Central memory CD8-positive, alpha-beta T cell (primary cell): ENCODE measurements around the gene C5orf22.

Experiments
- ATAC-seq: fragments of 150-1000 bp; cut with Tn5 transposase; replicated peaks from 2 replicates; pipeline ENCODE4 v1.10.0; 2022; ENCODE audit warnings: mild to moderate bottlenecking, moderate FRiP score, moderate number of reproducible peaks; ENCODE audit not compliant: poor library complexity, severe bottlenecking; ENCODE audit errors: extremely low read depth
- DNase-seq, 2 donors: peaks; one replicate each; pipeline ENCODE4 v3.0.0; 2021; ENCODE audit warnings: low spot score in 2 of 2
- H3K27ac Mint-ChIP-seq: one replicate; pipeline ENCODE4 v1.8.0; 2022; ENCODE audit warnings: low read depth, mild to moderate bottlenecking, moderate library complexity, mixed read lengths
- H3K27me3 Mint-ChIP-seq: one replicate; pipeline ENCODE4 v1.8.0; 2022; ENCODE audit warnings: mixed read lengths
- H3K36me3 Mint-ChIP-seq: one replicate; pipeline ENCODE4 v1.8.0; 2022; ENCODE audit warnings: mild to moderate bottlenecking, moderate library complexity, mixed read lengths; ENCODE audit not compliant: insufficient read depth
- H3K4me1 Mint-ChIP-seq: one replicate; pipeline ENCODE4 v1.8.0; 2022; ENCODE audit warnings: mixed read lengths
- H3K4me3 Mint-ChIP-seq: one replicate; pipeline ENCODE4 v1.8.0; 2022; ENCODE audit warnings: mild to moderate bottlenecking, moderate library complexity, mixed read lengths
- H3K9me3 Mint-ChIP-seq: one replicate; pipeline ENCODE4 v1.8.0; 2022; ENCODE audit warnings: mixed read lengths

C5orf22 gene

DNA sequence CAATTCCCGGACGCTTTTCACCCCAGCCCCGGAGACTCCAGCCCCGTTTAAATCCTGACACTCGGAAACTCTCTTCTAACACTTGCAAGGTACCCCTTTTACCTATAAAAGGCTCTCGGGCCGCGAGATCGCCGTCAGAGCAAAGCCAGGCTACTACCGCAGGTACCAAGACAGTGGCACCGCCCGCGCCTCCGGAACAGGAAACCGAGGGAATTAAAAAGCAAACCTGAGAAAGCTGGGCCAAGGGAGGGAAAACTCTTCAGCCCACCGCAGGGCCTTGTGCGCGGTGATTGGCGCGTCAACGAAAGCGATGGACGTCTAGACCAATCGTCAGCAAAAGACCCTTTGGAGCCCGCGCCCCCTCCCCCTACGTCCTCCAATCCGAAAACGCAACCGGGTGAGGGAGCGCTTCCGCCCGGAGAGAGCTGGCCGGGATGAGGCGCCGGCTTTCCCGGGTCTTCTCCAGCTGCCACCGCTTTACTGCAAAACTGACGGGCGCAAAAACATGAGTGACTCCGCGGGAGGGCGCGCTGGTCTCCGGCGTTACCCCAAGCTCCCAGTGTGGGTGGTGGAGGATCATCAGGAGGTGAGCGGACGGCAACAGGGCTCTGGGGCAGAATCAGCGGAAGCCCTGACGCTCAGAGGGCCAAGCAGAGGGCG is at the start of gene C5orf22, which contains the start of gene DROSHA:
C5orf22 (plus strand) TSS at position 414 of the 660 bp plus-strand sequence; CDS start at position 506, 92 bp downstream.
DROSHA (minus strand) TSS at position 206 of the 660 bp plus-strand sequence. CDS start 3,034 bp downstream, outside the sequence.
- peak within 1 kb of the TSS; percentile 98 for H3K4me3 Mint-ChIP-seq
- no peaks in the 10 kb centered on the region for H3K27me3 Mint-ChIP-seq
- ATAC-seq (peak; percentile 93), DNase-seq (peak; percentile 76 to 77)
- no peaks in the 10 kb centered on the region for H3K9me3 Mint-ChIP-seq
- peak within 1 kb of the TSS; percentile 96 for H3K27ac Mint-ChIP-seq
- H3K4me1 Mint-ChIP-seq = peaks cover 59% of the 10 kb centered on the region
- H3K36me3 Mint-ChIP-seq = peaks cover 52% of the 10 kb centered on the region

DNA sequence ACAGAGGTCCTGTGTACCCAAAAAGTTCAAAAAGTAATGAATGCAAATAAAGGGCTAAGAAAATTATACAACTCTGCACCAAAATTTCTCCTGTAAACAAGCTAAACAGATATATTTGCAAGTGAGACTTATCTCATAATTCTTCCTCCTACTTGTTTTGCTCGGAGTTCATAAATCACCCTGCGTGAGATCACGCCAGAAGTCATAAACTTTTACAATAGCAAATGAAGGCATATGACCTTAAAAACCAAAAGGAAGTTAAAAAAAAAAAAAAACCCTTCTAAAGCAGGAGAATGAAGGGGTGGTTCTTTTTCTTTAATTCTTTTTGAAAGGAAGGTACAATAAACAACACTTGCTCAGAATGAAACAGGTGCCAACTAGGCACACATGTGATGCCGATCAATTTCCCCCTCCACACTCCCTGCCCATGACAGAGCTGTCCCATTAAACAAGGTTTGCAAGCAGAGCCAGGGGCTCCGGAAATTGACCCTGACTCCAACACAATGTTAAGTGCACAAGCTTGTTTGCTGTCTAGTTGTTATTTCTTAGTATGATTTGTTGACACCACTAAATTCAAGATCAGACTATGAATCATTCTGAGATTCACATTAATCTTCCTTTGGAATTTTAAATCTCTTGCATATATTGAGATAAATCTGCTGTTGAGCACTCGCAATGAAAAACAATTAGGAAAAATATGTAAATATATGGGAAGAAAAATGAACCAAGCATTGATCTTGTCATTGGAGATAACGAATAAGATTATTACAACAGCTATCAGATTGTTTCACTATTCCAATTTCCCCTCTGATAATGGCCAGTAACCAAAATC is 46.5 kb upstream of the C5orf22 start:
- Mint-ChIP-seq H3K4me1 (no peaks in the 10 kb centered on the region), H3K36me3 (peaks cover 47% of the 10 kb centered on the region), H3K4me3 (no peak overlapping the region), H3K27ac (no peak overlapping the region), H3K27me3 (no peaks in the 10 kb centered on the region), H3K9me3 (no peaks in the 10 kb centered on the region)
- ATAC-seq (no peak), DNase-seq (no peak)

DNA sequence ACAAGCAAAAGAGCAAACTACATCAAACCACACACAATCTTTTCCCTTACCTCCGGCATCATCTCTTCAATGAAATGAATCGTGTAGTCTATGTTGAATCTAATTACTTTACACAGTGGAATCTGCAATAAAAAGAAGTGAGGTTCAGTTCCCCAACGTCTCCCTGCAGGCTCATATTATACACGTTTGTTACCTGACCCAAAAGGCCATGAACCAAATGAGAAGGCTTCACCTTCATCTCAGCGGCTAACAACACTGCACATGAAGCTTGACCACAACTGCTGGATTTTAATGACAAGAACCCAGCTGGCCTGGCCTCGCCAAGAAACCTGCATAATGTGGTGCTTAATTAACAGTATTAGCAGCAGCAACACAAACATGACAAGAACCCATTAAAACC is 45.7 kb upstream of the C5orf22 start:
- Mint-ChIP-seq H3K27me3 (no peaks in the 10 kb centered on the region), H3K9me3 (no peaks in the 10 kb centered on the region), H3K4me1 (no peaks in the 10 kb centered on the region), H3K4me3 (no peak overlapping the region), H3K27ac (no peak overlapping the region), H3K36me3 (peaks cover 52% of the 10 kb centered on the region)
- ATAC-seq (no peak), DNase-seq (no peak)

DNA sequence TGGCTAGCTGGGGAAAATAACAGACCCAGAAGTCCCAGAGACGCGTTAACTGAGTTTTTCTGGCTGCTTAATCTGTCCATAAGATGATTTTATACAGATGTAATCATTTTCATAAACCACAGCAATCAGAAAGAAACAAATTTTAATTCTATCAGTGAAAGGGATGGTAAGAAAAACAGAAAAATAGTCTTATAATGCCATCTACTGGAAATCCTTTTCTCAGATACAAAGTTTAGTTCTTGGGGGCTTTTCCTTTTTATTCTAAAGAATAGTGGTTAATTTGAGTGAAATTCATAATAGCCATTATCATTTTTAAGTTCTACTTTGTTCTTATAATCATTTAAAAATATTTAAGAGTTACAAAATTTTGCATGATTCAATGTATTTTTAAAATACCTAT is 44.6 kb upstream of the C5orf22 start:
- H3K4me1 Mint-ChIP-seq = no peaks in the 10 kb centered on the region
- H3K9me3 Mint-ChIP-seq = no peaks in the 10 kb centered on the region
- no peak overlapping the region for H3K27ac Mint-ChIP-seq
- no peaks in the 10 kb centered on the region for H3K27me3 Mint-ChIP-seq
- no peak overlapping the region for H3K4me3 Mint-ChIP-seq
- no peak for ATAC-seq
- peaks cover 55% of the 10 kb centered on the region for H3K36me3 Mint-ChIP-seq
- DNase-seq = no peak

DNA sequence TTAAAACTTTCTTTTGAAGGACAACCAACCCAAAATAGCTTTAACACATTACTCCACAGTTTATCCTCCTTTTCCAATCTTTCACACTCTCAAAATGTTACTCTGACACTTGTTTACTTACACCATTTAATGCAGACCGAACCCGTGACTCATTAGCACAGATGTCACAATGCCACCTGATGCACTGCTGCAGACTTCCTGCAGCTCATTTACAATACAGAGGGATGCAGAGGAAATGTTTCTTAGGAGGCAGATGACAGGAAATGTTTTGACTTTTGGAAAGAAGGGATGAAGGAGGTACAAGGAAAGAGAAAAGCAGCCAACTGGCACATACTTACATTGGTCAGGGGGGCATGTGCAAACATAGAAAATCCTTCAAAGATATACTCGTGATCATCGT is 39.2 kb upstream of the C5orf22 start:
- Mint-ChIP-seq H3K36me3 (peaks cover 54% of the 10 kb centered on the region), H3K4me3 (no peak overlapping the region), H3K27me3 (no peaks in the 10 kb centered on the region), H3K27ac (no peak overlapping the region), H3K9me3 (no peaks in the 10 kb centered on the region), H3K4me1 (no peaks in the 10 kb centered on the region)
- DNase-seq (no peak), ATAC-seq (no peak)

DNA sequence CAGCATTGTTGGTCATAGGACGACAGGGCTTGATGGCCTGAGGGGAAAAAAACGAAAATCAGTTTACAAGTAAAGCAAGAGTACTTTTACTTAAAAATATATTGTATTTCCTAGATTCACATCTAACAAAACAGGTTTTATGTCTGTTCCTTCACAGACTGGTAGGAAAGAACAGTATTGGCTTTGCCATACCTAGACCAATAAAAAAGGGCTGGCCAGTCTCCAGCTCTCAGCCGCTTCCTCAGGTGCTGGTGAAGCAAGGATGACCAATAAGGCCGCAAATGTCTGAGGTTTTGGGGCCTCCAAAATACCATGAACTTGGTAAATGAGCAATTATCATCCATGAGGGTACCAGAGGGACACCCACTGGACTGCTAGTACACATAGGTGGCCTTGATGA is 36.8 kb upstream of the C5orf22 start:
- Mint-ChIP-seq H3K36me3 (peaks cover 48% of the 10 kb centered on the region), H3K4me1 (peaks cover 10% of the 10 kb centered on the region), H3K27me3 (no peaks in the 10 kb centered on the region), H3K9me3 (no peaks in the 10 kb centered on the region), H3K4me3 (no peak overlapping the region), H3K27ac (no peak overlapping the region)
- ATAC-seq (no peak), DNase-seq (no peak)

DNA sequence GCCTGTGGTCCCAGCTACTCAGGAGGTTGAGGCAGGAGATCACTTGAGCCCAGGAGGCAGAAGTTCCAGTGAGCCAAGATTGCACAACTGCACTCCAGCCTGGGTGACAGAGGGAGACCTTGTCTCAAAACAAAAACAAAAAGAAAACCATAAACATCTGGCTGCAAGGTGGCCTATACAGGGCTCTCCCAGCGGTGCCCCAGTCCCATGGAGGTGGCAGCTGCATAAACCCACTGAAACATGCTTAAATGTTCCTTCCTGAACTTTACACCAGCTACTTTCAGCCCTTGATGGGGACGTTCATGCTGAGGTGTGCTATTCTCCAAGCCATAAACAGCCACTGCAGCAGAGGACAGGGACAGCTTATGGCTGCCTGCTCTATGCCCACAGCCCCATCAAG is 35.8 kb upstream of the C5orf22 start:
- no peak for ATAC-seq
- no peak overlapping the region for H3K27ac Mint-ChIP-seq
- peaks cover 14% of the 10 kb centered on the region for H3K4me1 Mint-ChIP-seq
- H3K4me3 Mint-ChIP-seq = no peak overlapping the region
- H3K36me3 Mint-ChIP-seq = peaks cover 44% of the 10 kb centered on the region
- H3K27me3 Mint-ChIP-seq = no peaks in the 10 kb centered on the region
- DNase-seq = no peak
- no peaks in the 10 kb centered on the region for H3K9me3 Mint-ChIP-seq

DNA sequence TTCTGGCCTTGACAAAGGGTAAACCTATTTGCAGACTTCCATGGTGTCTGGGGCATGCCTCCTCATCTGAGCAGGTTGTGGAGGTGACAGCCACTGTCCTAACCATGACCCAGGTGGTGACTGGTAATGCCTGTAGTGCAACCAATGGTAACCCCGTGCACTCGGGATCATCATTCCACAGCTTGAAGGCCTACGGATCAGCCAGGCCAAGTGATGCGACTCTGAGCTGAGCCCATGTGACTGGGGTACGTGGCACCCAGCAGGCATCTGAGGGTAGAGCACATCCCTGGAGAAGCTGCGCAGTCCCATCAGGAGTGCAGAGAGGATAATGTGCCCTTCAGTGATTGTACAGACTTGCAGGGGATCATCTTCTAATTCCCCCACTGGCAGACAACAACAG is 35.2 kb upstream of the C5orf22 start:
- H3K27ac Mint-ChIP-seq = no peak overlapping the region
- H3K4me1 Mint-ChIP-seq = peaks cover 14% of the 10 kb centered on the region
- H3K36me3 Mint-ChIP-seq = peaks cover 40% of the 10 kb centered on the region

DNA sequence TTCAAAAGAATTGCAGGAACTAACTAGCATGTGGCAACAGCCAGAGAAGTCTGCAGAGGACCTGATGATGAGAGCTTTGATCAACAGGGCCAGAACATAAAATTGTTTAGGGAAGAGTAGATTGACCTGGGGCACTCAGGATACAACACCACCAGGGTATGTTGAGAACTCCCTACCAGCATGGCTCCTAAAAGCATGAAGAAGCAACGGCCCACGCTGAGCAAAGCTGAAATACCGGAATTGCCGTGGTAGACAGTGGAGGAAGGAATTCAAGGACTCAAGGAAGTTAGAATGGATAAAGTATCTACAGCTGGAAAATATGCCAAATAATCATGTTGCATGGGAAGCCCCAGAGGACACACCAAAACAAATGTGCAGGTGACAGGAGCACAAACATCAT is 31.8 kb upstream of the C5orf22 start:
- Mint-ChIP-seq H3K4me3 (no peak overlapping the region), H3K4me1 (peaks cover 14% of the 10 kb centered on the region), H3K36me3 (peaks cover 34% of the 10 kb centered on the region), H3K27ac (no peak overlapping the region), H3K27me3 (no peaks in the 10 kb centered on the region), H3K9me3 (no peaks in the 10 kb centered on the region)
- no peak for ATAC-seq
- DNase-seq = no peak

More for the DNA sequence above, 35.2 kb upstream of the C5orf22 start:
- DNase-seq (no peak), ATAC-seq (no peak)
- no peak overlapping the region for H3K4me3 Mint-ChIP-seq
- no peaks in the 10 kb centered on the region for H3K9me3 Mint-ChIP-seq
- no peaks in the 10 kb centered on the region for H3K27me3 Mint-ChIP-seq

DNA sequence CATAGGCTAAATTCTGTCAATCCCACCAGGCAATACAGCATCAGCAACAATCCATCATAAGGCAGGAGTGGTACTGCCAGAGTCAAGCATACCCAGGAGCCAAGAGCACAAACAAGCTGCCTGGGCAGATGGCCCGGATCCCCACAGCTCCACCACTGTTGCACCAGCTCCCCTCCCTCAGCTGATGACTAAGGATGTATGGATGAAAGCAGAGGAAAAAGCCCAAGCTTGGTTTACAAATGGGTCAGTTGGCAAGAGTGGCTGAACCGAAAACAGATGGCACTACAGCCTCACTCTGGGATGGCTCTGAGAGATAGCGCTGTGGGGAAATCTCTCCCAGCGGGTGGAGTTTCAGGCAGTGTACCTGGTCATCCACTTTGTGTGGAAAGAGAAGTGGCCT is 29.6 kb upstream of the C5orf22 start:
- no peaks in the 10 kb centered on the region for H3K27me3 Mint-ChIP-seq
- no peak overlapping the region for H3K4me3 Mint-ChIP-seq
- peaks cover 41% of the 10 kb centered on the region for H3K36me3 Mint-ChIP-seq
- no peak overlapping the region for H3K27ac Mint-ChIP-seq
- H3K9me3 Mint-ChIP-seq = no peaks in the 10 kb centered on the region
- DNase-seq (no peak), ATAC-seq (no peak)
- H3K4me1 Mint-ChIP-seq = peaks cover 14% of the 10 kb centered on the region

DNA sequence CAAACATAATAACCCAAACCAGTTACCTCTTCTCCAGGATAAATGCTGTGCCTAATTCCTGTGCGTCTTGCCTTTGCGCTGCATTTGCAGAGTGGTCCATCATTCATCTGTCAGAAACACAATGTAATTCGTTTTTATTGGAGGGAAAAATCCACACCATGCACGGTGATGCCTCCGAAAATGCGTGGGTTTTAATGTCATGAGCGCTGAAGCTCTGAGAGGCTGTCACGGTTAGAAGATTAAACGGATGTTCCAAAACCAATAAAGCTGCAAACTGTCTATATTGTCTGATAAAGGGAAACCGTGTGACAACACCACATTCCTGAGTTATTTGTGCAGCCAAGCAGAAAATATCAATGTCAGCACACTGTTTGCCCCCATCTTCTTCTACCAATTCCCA is 27.6 kb upstream of the C5orf22 start:
- peaks cover 8% of the 10 kb centered on the region for H3K4me1 Mint-ChIP-seq
- peaks cover 52% of the 10 kb centered on the region for H3K36me3 Mint-ChIP-seq
- DNase-seq (no peak), ATAC-seq (no peak)
- no peak overlapping the region for H3K27ac Mint-ChIP-seq
- no peaks in the 10 kb centered on the region for H3K9me3 Mint-ChIP-seq
- no peak overlapping the region for H3K4me3 Mint-ChIP-seq
- H3K27me3 Mint-ChIP-seq = no peaks in the 10 kb centered on the region

DNA sequence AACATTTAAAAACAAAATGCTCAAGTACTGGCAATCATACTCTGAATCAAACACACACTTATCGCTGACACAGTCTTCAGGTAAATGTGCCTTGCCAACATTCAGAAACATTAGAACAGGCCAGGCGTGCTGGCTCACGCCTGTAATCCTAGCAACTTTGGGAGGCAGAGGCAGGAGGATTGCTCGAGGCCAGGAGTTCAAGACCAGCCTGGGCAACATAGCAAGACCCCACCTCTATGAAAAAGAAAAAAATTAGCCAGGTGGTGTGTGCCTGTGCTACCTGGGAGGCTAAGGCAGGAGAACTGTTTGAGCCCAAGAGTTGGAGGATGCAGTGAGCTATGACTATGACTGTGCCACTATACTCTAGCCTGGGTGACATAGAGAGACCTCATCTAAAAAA is 20.8 kb upstream of the C5orf22 start:
- DNase-seq (no peak), ATAC-seq (no peak)
- H3K4me1 Mint-ChIP-seq = peaks cover 6% of the 10 kb centered on the region
- no peaks in the 10 kb centered on the region for H3K27me3 Mint-ChIP-seq
- no peaks in the 10 kb centered on the region for H3K9me3 Mint-ChIP-seq
- no peak overlapping the region for H3K27ac Mint-ChIP-seq
- H3K36me3 Mint-ChIP-seq = peaks cover 68% of the 10 kb centered on the region
- H3K4me3 Mint-ChIP-seq = no peak overlapping the region

DNA sequence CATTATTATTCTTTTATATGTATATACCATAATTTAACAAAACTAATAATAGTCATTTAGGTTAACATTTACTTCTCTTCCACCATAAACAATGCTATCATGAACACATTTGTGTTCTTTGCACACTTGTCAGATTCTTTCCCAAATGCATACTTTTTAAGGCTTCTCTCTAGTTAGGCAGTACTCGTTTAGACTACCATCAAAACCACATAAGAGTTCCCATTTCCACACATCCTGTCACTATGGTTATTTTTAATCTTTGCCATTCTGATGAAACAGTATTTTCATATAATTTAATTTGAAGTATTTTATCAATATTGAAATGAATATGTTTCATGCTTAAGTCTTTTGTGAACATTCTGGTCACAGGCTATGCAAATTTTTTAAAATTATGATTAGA is 15.3 kb upstream of the C5orf22 start:
- Mint-ChIP-seq H3K36me3 (peaks cover 36% of the 10 kb centered on the region), H3K9me3 (no peaks in the 10 kb centered on the region), H3K4me1 (peaks cover 12% of the 10 kb centered on the region), H3K27me3 (no peaks in the 10 kb centered on the region), H3K27ac (no peak overlapping the region), H3K4me3 (no peak overlapping the region)
- ATAC-seq (no peak), DNase-seq (no peak)
